ENCODE measurements around the gene ECE1. TPM values are rescaled to one million over a fixed set of nuclear protein-coding genes. Genes with fewer than 3 reads are reported as not detected.
"Not testable (repeated sequence)": the region's sequence is repeated elsewhere in the genome, so short reads cannot be mapped to it uniquely, and the experiment has no call there.

The ECE1 gene
- total and polyA plus RNA-seq, 2 of the 4 experiments (the other 2 are of a cell fraction), result 61.8 to 124 TPM

- H3K9ac ChIP-seq (ENCODE audit: low read depth, low read length); intact Hi-C loops (cut with micrococcal nuclease); H3K79me1 ChIP-seq (ENCODE audit: low read depth in 1 of 2, low read length in 2 of 2); H4K5ac ChIP-seq (ENCODE audit: low read depth, low read length); CTCF ChIA-PET; H3K56ac ChIP-seq (ENCODE audit: extremely low read depth, insufficient read depth, low read length); H4K20me1 ChIP-seq (ENCODE audit: insufficient read depth, low read length); H3K4me3 ChIP-seq (ENCODE audit: insufficient read depth, low read depth, low read length); H2BK15ac ChIP-seq (ENCODE audit: low read depth, low read length); H3K4me2 ChIP-seq (ENCODE audit: low read depth, low read length); H3K27me3 ChIP-seq (ENCODE audit: control insufficient read depth, insufficient read depth, low read length); H2AK9ac ChIP-seq (replicated peaks; ENCODE audit: low read depth, low read length, poor library complexity); H3K36me3 ChIP-seq (ENCODE audit: control insufficient read depth, insufficient read depth, low read length); H2AK5ac ChIP-seq (ENCODE audit: low read depth, low read length); H3K4me1 ChIP-seq (ENCODE audit: control insufficient read depth, insufficient read depth, low read length); H3K14ac ChIP-seq (replicated peaks; ENCODE audit: low read depth, low read length); H3K9me3 ChIP-seq (ENCODE audit: control insufficient read depth, insufficient read depth, low read length); H2BK120ac ChIP-seq (ENCODE audit: low read depth, low read length); ATAC-seq (ENCODE audit: low read depth); H3K4ac ChIP-seq (ENCODE audit: low read depth, low read length); H2AFZ ChIP-seq (replicated peaks; ENCODE audit: low read length, poor library complexity); H3K9me1 ChIP-seq (ENCODE audit: insufficient read depth, low read length); dilution Hi-C loops (cut with HindIII; ENCODE audit: low sequenced_read_pairs, unreplicated experiment); H3K23ac ChIP-seq (ENCODE audit: low read depth, low read length); BruUV-seq (replicated peaks); H2BK5ac ChIP-seq (ENCODE audit: low read depth, low read length, poor library complexity, severe bottlenecking); H2BK20ac ChIP-seq (ENCODE audit: low read depth, low read length); H4K91ac ChIP-seq (ENCODE audit: insufficient read depth, low read depth, low read length); H3K27ac ChIP-seq (ENCODE audit: insufficient read depth, low read length); H3K18ac ChIP-seq (ENCODE audit: low read depth, low read length); H4K8ac ChIP-seq (ENCODE audit: low read depth in 2 of 2, low read length in 2 of 2); DNase-seq: not testable (repeated sequence)
- whole genome bisulfite sequencing, 2 experiments (ENCODE audit: extremely low coverage in 2 of 2, insufficient read length in 1 of 2), result no CpG with 5 or more reads among the region's 6 CpGs
- in situ Hi-C loops (cut with MboI; ENCODE audit: low sequenced_read_pairs), result loop anchor here (25.0 kb wide), 1 partner anchor 671 kb away; no protein-coding TSS in a partner anchor
- POLR2A ChIA-PET (ENCODE audit: unreplicated experiment), result interaction anchor here (0.6 kb wide), 1 partner anchor 7 kb away, joined by 4 read pairs; no protein-coding TSS in a partner anchor
Measured at GRCh38 chr1:21208137-21208700, 82.0 kb downstream of the ECE1 start.

Measured in IMR-90 (cell line).